ENCODE measurements around the gene RP2.

GRCh38 chrX:46904626-46905025 lies 67.8 kb downstream of the RP2 start:
- TF ChIP-seq POLR2AphosphoS5 (IDR thresholded peaks at IDR 0.05) (no peak), CTCF (IDR thresholded peaks at IDR 0.05) (no peak), POLR2A (IDR thresholded peaks at IDR 0.05) (no peak), EP300 (IDR thresholded peaks at IDR 0.05) (no peak)

All from gastroesophageal sphincter (tissue), 3 donors.